BJ (cell line): ENCODE results near the gene HSPA4. TPM values are rescaled to one million over a fixed set of nuclear protein-coding genes. Genes with fewer than 3 reads are reported as not detected.

Experiments used
- CTCF ChIA-PET: fragments of 350-600 bp; formaldehyde crosslinking; extraction: SDS; loops from one replicate; lab custom pipeline; 2021; ENCODE audit warnings: antibody characterized with exemption, inconsistent platforms; lab: Yijun Ruan, JAX
- POLR2A ChIA-PET: fragments of 300-600 bp; sonication (Branson Sonifier 250); formaldehyde crosslinking; extraction: SDS; loops from one replicate; lab custom pipeline; 2021; ENCODE audit warnings: antibody characterized with exemption; lab: Charles Lee
- DNase-seq: peaks from one replicate; pipeline ENCODE4 v3.0.0-alpha.2; 2011; ENCODE audit warnings: low read depth
- H3K27me3 ChIP-seq: 2 replicates; pipeline ENCODE4 v1.6.0; 2011; ENCODE audit warnings: low read length; ENCODE audit not compliant: control insufficient read depth, insufficient read depth
- H3K36me3 ChIP-seq: 2 replicates; pipeline ENCODE4 v1.5.1; 2011; ENCODE audit warnings: low read length; ENCODE audit not compliant: control insufficient read depth, insufficient read depth
- H3K4me3 ChIP-seq: 2 replicates; pipeline ENCODE4 v1.5.1; 2011; ENCODE audit warnings: low read depth, mild to moderate bottlenecking, control low read depth, low read length
- CTCF ChIP-seq: IDR thresholded peaks from 2 replicates; pipeline ENCODE4 v1.5.1; 2011; ENCODE audit warnings: low read depth, mild to moderate bottlenecking, control low read depth, inconsistent platforms, low read length, moderate library complexity; ENCODE audit not compliant: insufficient read depth
- polyA plus RNA-seq: library from polyadenylated mRNA; depleted of rRNA; stranded (reverse); fragments of >200 nt; gene quantifications from 2 replicates; pipeline ENCODE4 v1.2.3, GENCODE V29; 2011

Gene HSPA4
- polyA plus RNA-seq, 1 experiment: 16.8 TPM

GRCh38 chr5:133066045-133066444, 14.2 kb downstream of the HSPA4 start:
- TF ChIP-seq CTCF: no peak
- no peaks in the 10 kb centered on the region for H3K27me3 ChIP-seq
- H3K36me3 ChIP-seq: peaks cover 11% of the 10 kb centered on the region
- H3K4me3 ChIP-seq: no peak overlapping the region
- POLR2A ChIA-PET: no interaction called here
- CTCF ChIA-PET: no interaction called here
- DNase-seq: no peak

GRCh38 chr5:133072021-133072420, 20.2 kb downstream of the HSPA4 start:
- DNase-seq: no peak
- H3K27me3 ChIP-seq: no peaks in the 10 kb centered on the region
- CTCF ChIA-PET: interaction anchor here (0.6 kb wide), 1 partner anchor 47 kb away, joined by 3 read pairs; no protein-coding TSS in a partner anchor
- H3K4me3 ChIP-seq: no peak overlapping the region
- POLR2A ChIA-PET: no interaction called here
- peaks cover 11% of the 10 kb centered on the region for H3K36me3 ChIP-seq
- TF ChIP-seq CTCF: no peak

- peaks cover 3% of the 10 kb centered on the region for H3K36me3 ChIP-seq
- ChIA-PET CTCF (interaction anchor here (0.9 to 1.0 kb wide), 2 partner anchors 17 to 964 kb away, joined by 3 to 4 read pairs; no protein-coding TSS in a partner anchor), POLR2A (interaction anchor here (1.2 kb wide), 1 partner anchor 24 kb away, joined by 4 read pairs; the partner anchor contains the start of gene HSPA4)
- TF ChIP-seq CTCF: no peak
- DNase-seq: peak; percentile 71
- H3K27me3 ChIP-seq: no peaks in the 10 kb centered on the region
- no peak overlapping the region for H3K4me3 ChIP-seq
Measured at GRCh38 chr5:133075572-133076536, 24.0 kb downstream of the HSPA4 start.

GRCh38 chr5:133079048-133079447, 27.2 kb downstream of the HSPA4 start:
- POLR2A ChIA-PET: no interaction called here
- no peaks in the 10 kb centered on the region; the same call in none of the 2 replicates for H3K36me3 ChIP-seq

More at GRCh38 chr5:133079048-133079447, 27.2 kb downstream of the HSPA4 start:
- CTCF ChIA-PET: no interaction called here
- DNase-seq: no peak
- TF ChIP-seq CTCF: no peak
- Histone ChIP-seq H3K27me3 (no peaks in the 10 kb centered on the region), H3K4me3 (no peak overlapping the region)
